Loucy (cell line): ENCODE data around the gene SPEF2.

Source experiments
- CTCF ChIP-seq: fragments of 200-600 bp; sonication (generic); conservative IDR thresholded peaks from 2 replicates; pipeline ENCODE4 v1.5.1; 2014; ENCODE audit warnings: mild to moderate bottlenecking, antibody characterized with exemption, low read length
- EZH2phosphoT487 ChIP-seq: fragments of 200-600 bp; IDR thresholded peaks from 2 replicates; pipeline ENCODE4 v1.6.1; 2018; ENCODE audit warnings: antibody characterized with exemption, mild to moderate bottlenecking, moderate library complexity, borderline replicate concordance

GRCh38 chr5:35799181-35799580 is 181.5 kb downstream of the SPEF2 start:
- no peak for TF ChIP-seq CTCF
- TF ChIP-seq EZH2phosphoT487: no peak
